K562 (cell line): ENCODE data around the gene RASGRP4. TPM values are rescaled to one million over a fixed set of nuclear protein-coding genes. Genes with fewer than 3 reads are reported as not detected.

Experiments
- MCM3 ChIP-seq: fragments of 450-650 bp; IDR thresholded peaks from 2 replicates; pipeline ENCODE4 v1.6.1; 2016
- MECOM ChIP-seq: fragments of 250-450 bp; sonication (Bioruptor Pico); IDR thresholded peaks from 2 replicates; pipeline ENCODE4 v1.8.0; 2022; ENCODE audit warnings: inconsistent platforms
- MXD1 ChIP-seq: fragments of 250-450 bp; sonication (Bioruptor Pico); IDR thresholded peaks from 2 replicates; pipeline ENCODE4 v1.8.0; 2021; ENCODE audit warnings: borderline replicate concordance, mild to moderate bottlenecking, moderate library complexity; ENCODE audit not compliant: poor library complexity, severe bottlenecking
- STAT6 ChIP-seq: sonication (generic); formaldehyde crosslinking; IDR thresholded peaks from 2 replicates; pipeline ENCODE4 v1.8.1; 2023; ENCODE audit warnings: mild to moderate bottlenecking, missing genetic modification reagents
- ZBED1 ChIP-seq: IDR thresholded peaks from 2 replicates; pipeline ENCODE4 v1.6.1; 2014
- ZNF644 ChIP-seq: fragments of 200-800 bp; sonication (Bioruptor generic); IDR thresholded peaks from 2 replicates; pipeline ENCODE4 v1.6.1; 2016; ENCODE audit warnings: low read depth, missing genetic modification characterization, missing compliant biosample characterization
- polyA plus RNA-seq, 8 experiments: library from polyadenylated mRNA; depleted of rRNA in 4 of 8; stranded (reverse) in 5 of 8; unstranded in 3 of 8; fragments of >200 nt; fragmentation: Nextera tagmentation in 2 of 8; fragmentation: Illumina TruSeq in 1 of 8; extraction: Ambion mirVana in 2 of 8; extraction: Trizol in 1 of 8; gene quantifications; 2 replicates each; pipeline versions ENCODE4 v1.2.1 to v1.2.3, GENCODE V29; 2011 to 2014; ENCODE audit warnings: inconsistent platforms in 1 of 8, missing spikeins in 1 of 8
- total RNA-seq, 7 experiments: library from RNA; depleted of rRNA in 6 of 7; stranded (reverse); fragments of >200 nt in 6 of 7; fragmentation: Illumina TruSeq in 2 of 7; extraction: Trizol in 2 of 7; gene quantifications; 2 replicates each; pipeline versions ENCODE4 v1.2.1 to v1.2.3, GENCODE V29; 2011 to 2021; ENCODE audit warnings: low replicate concordance in 1 of 7
- TF ChIP-seq, protein P1 (sequence below), 2 experiments: fragments of 450-650 bp in 1 of 2; sonication (generic) in 1 of 2; formaldehyde crosslinking in 1 of 2; IDR thresholded peaks in 1 of 2; conservative IDR thresholded peaks in 1 of 2; 2 replicates each; pipeline versions ENCODE4 v1.6.1 to v1.8.1; 2016 to 2023; ENCODE audit warnings: mild to moderate bottlenecking in 2 of 2, moderate library complexity in 2 of 2, inconsistent platforms in 1 of 2, missing genetic modification reagents in 1 of 2
- TF ChIP-seq, protein P2 (sequence below): conservative IDR thresholded peaks from 2 replicates; pipeline ENCODE4 v1.6.1; 2011; ENCODE audit warnings: low read depth, mild to moderate bottlenecking, low read length; ENCODE audit not compliant: control insufficient read depth

The RASGRP4 gene
- total and polyA plus RNA-seq, 9 of the 15 experiments (the other 6 are each of a cell fraction or from before 2014, with no cell fraction given) = 0.39 to 4.6 (median 3.8) TPM

DNA sequence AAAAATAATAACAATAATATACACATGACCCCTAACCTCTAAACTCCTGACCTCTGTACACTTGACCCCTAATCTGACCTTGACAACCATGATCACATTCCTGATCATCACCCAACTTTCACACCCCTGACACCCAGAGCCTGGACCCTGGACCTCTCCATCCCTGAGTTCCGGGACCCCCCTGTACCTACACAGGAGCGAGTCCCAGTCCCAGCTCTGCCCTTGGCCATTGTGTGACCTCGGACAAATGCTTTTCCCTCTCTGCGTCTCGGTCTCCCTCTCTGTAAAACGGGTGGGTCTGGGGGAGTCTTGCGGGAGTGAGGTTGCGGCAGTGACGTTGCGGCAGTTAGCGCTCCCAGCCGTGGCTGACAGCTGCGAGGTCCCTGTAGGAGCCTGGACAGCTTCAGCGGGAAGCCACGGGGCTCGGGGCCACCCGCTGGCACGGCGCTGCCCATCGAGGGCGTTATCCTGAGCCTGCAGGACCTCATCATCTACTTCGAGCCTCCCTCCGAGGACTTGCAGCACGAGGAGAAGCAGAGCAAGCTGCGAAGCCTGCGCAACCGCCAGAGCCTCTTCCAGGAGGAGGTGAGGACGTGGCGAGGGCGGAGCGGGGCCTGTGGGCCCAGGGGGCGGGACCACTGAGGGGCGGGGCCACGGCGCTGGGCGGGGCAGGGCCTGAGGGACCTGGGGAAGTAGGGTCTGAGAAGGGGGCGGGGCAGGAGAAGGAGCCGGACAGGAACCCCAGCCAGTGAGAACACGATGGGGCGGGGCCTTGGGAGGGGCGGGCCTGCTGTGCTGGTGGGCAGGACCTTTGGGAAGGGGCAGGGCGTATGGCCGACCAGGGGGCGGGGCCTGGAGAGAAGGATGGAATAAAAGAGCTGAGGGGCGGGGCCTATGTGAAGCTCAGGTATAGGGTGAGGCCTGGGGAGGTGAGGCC, 26.7 kb upstream of the RASGRP4 start (continued):
- peak; percentile 40; the same call in 1 of the 2 replicates for TF ChIP-seq STAT6 (CRISPR knock-in tag)
- TF ChIP-seq ZNF644 = no peak
- TF ChIP-seq, protein P1, sequence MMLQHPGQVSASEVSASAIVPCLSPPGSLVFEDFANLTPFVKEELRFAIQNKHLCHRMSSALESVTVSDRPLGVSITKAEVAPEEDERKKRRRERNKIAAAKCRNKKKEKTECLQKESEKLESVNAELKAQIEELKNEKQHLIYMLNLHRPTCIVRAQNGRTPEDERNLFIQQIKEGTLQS (IDR thresholded peaks at IDR 0.05) = no peak
- TF ChIP-seq, protein P1 (CRISPR knock-in tag; conservative IDR thresholded peaks at IDR 0.05) = no peak
- TF ChIP-seq, protein P2, sequence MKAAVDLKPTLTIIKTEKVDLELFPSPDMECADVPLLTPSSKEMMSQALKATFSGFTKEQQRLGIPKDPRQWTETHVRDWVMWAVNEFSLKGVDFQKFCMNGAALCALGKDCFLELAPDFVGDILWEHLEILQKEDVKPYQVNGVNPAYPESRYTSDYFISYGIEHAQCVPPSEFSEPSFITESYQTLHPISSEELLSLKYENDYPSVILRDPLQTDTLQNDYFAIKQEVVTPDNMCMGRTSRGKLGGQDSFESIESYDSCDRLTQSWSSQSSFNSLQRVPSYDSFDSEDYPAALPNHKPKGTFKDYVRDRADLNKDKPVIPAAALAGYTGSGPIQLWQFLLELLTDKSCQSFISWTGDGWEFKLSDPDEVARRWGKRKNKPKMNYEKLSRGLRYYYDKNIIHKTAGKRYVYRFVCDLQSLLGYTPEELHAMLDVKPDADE = no peak
- peak; percentile 71; the same call in 1 of the 2 replicates for TF ChIP-seq MECOM (CRISPR knock-in tag)
- TF ChIP-seq MXD1 (CRISPR knock-in tag) = no peak
- 0 out of 2 replicates have a peak, but pooled peaks have one; percentile 49 for TF ChIP-seq ZBED1
- no peak for TF ChIP-seq MCM3
